Stimulated activated memory B cell treated with anti-CD40 and anti-IgM and Interleukin-4, amounts not matched to agents 10 μg/mL and 1 μg/mL and 100 μg/mL, for 72 hours (primary cell): ENCODE results near the gene ATP10A.
"Not testable (repeated sequence)": the region's sequence is repeated elsewhere in the genome, so short reads cannot be mapped to it uniquely, and the experiment has no call there.

Experiments used
- ATAC-seq: fragments of 150-1000 bp; cut with Tn5 transposase; 2 replicates; pipeline ENCODE4 v1.10.0; 2021
- H3K27ac Mint-ChIP-seq: one replicate; pipeline ENCODE4 v1.8.0; 2022; ENCODE audit warnings: mild to moderate bottlenecking, mixed read lengths
- H3K27me3 Mint-ChIP-seq: one replicate; pipeline ENCODE4 v1.8.0; 2022; ENCODE audit warnings: mixed read lengths
- H3K36me3 Mint-ChIP-seq: one replicate; pipeline ENCODE4 v1.8.0; 2022; ENCODE audit warnings: mixed read lengths
- H3K4me1 Mint-ChIP-seq: one replicate; pipeline ENCODE4 v1.8.0; 2022; ENCODE audit warnings: mixed read lengths
- H3K4me3 Mint-ChIP-seq: one replicate; pipeline ENCODE4 v1.8.0; 2022; ENCODE audit warnings: mild to moderate bottlenecking, moderate library complexity, mixed read lengths
- H3K9me3 Mint-ChIP-seq: one replicate; pipeline ENCODE4 v1.8.0; 2022; ENCODE audit warnings: mixed read lengths

The ATP10A gene

DNA sequence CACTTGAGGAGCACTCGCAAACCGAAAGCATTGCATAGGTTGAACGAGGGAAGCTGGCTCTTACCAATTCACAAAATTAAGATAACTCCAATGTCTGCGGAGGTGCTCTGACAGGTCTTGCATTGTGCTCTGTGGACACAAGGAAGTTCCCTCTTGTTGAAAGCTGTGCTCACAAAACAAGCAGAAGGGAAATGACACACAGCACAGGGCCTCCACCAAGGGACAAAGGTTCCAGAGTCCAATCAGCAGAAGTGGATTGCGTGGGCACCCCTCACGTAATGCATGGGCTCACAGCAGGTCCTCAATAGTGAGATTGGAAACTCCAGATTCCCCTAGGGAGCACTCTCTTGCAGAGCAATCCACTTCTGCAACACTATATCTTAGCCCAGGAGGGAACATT is 89.9 kb downstream of the ATP10A start:
- Mint-ChIP-seq H3K27me3 (peaks cover 4% of the 10 kb centered on the region), H3K9me3 (no peaks in the 10 kb centered on the region), H3K36me3 (no peaks in the 10 kb centered on the region), H3K4me3 (no peak overlapping the region), H3K4me1 (peaks cover 14% of the 10 kb centered on the region), H3K27ac (no peak overlapping the region)
- no peak for ATAC-seq

- Mint-ChIP-seq H3K27ac (no peak overlapping the region), H3K4me1 (peaks cover 11% of the 10 kb centered on the region), H3K36me3 (no peaks in the 10 kb centered on the region), H3K4me3 (no peak overlapping the region), H3K9me3 (no peaks in the 10 kb centered on the region), H3K27me3 (no peaks in the 10 kb centered on the region)
- ATAC-seq, result no peak
Measured at GRCh38 chr15:25772500-25772899, 90.6 kb downstream of the ATP10A start.

GRCh38 chr15:25771736-25772135 is 91.4 kb downstream of the ATP10A start:
- not testable (repeated sequence) for H3K9me3 Mint-ChIP-seq, H3K27ac Mint-ChIP-seq, H3K4me3 Mint-ChIP-seq, H3K36me3 Mint-ChIP-seq, H3K27me3 Mint-ChIP-seq, ATAC-seq
- H3K4me1 Mint-ChIP-seq, result peaks cover 11% of the 10 kb centered on the region

DNA sequence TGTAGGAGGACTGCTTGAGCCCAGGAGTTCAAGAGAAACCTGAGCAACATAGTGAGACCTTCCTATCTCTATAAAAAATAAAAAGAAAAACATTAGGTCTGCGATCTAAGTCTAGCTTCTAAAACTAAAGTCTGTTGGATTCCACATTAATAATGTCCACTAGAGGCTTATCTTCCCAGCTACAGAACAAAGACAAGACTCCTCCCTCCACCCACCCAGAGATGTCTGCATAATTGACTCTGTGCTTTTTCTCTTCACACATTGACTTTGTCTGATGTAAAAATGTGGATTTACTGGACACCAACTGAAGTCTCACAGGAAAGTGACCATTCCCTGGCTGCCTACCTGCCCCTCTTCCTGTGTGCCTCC is 91.8 kb downstream of the ATP10A start:
- H3K27me3 Mint-ChIP-seq, result peaks cover 11% of the 10 kb centered on the region
- no peak overlapping the region for H3K4me3 Mint-ChIP-seq
- H3K4me1 Mint-ChIP-seq, result peaks cover 11% of the 10 kb centered on the region
- no peaks in the 10 kb centered on the region for H3K9me3 Mint-ChIP-seq
- no peak overlapping the region for H3K27ac Mint-ChIP-seq
- H3K36me3 Mint-ChIP-seq, result no peaks in the 10 kb centered on the region
- ATAC-seq, result no peak

- Mint-ChIP-seq H3K4me3 (no peak overlapping the region), H3K27ac (no peak overlapping the region), H3K36me3 (no peaks in the 10 kb centered on the region), H3K9me3 (peaks cover 1% of the 10 kb centered on the region), H3K27me3 (peaks cover 16% of the 10 kb centered on the region), H3K4me1 (peaks cover 9% of the 10 kb centered on the region)
- no peak for ATAC-seq
Measured at GRCh38 chr15:25770618-25771337, 92.3 kb downstream of the ATP10A start.

DNA sequence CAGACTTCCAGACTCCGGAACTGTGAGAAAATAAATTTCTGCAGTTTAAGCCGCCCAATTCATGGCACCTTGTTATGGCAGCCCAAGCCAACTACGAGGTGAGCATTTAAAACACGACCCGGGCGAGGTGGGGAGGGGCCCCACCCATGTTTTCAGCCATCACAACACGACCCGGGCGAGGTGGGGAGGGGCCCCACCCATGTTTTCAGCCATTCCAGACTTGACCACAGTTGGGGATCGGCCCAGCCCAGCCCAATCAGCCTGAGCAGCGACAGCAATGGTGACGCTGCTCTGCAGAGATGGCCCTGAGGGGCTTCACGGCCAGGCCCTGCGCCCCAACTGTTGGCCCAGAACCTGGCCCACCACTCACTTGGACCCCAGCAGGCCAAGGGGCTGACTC is 93.1 kb downstream of the ATP10A start:
- no peak for ATAC-seq
- Mint-ChIP-seq H3K27ac (no peak overlapping the region), H3K36me3 (no peaks in the 10 kb centered on the region), H3K9me3 (peaks cover 3% of the 10 kb centered on the region), H3K4me3 (no peak overlapping the region), H3K4me1 (peaks cover 2% of the 10 kb centered on the region), H3K27me3 (peaks cover 21% of the 10 kb centered on the region)

GRCh38 chr15:25768271-25768670 is 94.9 kb downstream of the ATP10A start:
- no peaks in the 10 kb centered on the region for H3K4me1 Mint-ChIP-seq
- no peaks in the 10 kb centered on the region for H3K36me3 Mint-ChIP-seq
- peaks cover 3% of the 10 kb centered on the region for H3K9me3 Mint-ChIP-seq
- ATAC-seq, result no peak
- peaks cover 21% of the 10 kb centered on the region for H3K27me3 Mint-ChIP-seq
- H3K27ac Mint-ChIP-seq, result no peak overlapping the region
- H3K4me3 Mint-ChIP-seq, result no peak overlapping the region

GRCh38 chr15:25767356-25768151 is 95.6 kb downstream of the ATP10A start:
- peaks cover 3% of the 10 kb centered on the region for H3K9me3 Mint-ChIP-seq

DNA sequence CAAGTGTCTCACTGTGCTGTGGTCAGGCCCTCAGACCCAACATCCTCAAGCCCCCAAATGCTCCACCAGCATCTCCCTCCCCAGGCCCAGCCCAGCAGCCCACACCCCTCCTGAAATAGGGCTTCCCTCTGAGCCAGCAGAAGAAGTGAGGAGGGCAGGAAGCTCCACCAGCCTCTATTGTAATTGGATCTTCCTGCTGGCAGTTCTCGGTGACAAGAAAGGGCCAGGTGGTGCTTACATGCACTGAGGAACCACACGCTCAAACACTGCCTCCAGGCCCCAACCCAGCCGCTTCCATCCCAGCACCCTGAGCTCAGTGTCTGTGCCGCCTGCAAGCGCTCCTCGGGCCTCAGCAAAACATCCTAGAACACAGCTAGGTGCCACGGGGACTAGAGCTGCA is 96.7 kb downstream of the ATP10A start:
- H3K27ac Mint-ChIP-seq, result no peak overlapping the region
- H3K36me3 Mint-ChIP-seq, result no peaks in the 10 kb centered on the region
- H3K4me3 Mint-ChIP-seq, result no peak overlapping the region
- ATAC-seq, result no peak
- peaks cover 21% of the 10 kb centered on the region for H3K27me3 Mint-ChIP-seq
- H3K4me1 Mint-ChIP-seq, result no peaks in the 10 kb centered on the region
- H3K9me3 Mint-ChIP-seq, result peaks cover 3% of the 10 kb centered on the region

More at GRCh38 chr15:25767356-25768151, 95.6 kb downstream of the ATP10A start:
- Mint-ChIP-seq H3K4me3 (no peak overlapping the region), H3K27ac (no peak overlapping the region), H3K36me3 (no peaks in the 10 kb centered on the region), H3K27me3 (peaks cover 21% of the 10 kb centered on the region), H3K4me1 (no peaks in the 10 kb centered on the region)
- no peak for ATAC-seq

DNA sequence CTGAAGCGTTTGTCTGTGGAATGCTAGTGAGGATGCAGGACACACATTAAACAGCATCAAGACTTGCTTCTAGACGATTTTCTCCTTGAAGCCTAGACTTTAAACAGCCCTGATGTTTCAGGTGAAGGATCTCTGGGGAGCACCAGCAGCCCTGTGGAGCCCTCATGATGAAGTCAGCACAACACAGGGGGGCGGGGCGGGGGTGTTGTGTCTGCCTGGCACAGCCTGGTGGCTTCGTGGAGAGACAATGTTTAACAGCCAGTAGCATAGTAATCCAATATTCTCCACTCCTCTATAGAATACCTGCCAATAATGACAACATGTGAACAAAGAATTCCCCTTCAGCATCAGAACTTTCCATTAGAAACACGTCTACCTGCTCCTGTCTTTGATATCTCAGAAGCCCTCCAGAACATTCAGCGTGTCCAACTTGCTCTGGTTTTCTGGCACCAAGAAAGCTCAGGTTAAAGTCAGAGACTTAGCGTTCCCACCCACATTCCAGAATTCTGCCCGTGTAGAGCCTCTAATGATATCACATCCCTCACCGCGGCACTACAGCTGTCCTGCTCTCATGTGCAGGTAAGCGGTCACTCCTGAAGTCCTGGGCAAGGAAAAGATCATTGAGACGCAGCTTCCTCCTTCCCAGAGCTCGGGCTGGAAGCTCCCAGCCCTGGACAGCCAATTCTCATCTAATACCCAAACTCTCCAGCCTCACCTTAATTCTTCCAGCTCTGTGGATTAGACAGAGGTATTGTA is 98.0 kb downstream of the ATP10A start:
- no peak overlapping the region for H3K27ac Mint-ChIP-seq
- no peaks in the 10 kb centered on the region for H3K36me3 Mint-ChIP-seq
- H3K4me3 Mint-ChIP-seq, result no peak overlapping the region
- peaks cover 3% of the 10 kb centered on the region for H3K9me3 Mint-ChIP-seq
- H3K27me3 Mint-ChIP-seq, result peaks cover 21% of the 10 kb centered on the region
- no peaks in the 10 kb centered on the region for H3K4me1 Mint-ChIP-seq
- no peak for ATAC-seq

DNA sequence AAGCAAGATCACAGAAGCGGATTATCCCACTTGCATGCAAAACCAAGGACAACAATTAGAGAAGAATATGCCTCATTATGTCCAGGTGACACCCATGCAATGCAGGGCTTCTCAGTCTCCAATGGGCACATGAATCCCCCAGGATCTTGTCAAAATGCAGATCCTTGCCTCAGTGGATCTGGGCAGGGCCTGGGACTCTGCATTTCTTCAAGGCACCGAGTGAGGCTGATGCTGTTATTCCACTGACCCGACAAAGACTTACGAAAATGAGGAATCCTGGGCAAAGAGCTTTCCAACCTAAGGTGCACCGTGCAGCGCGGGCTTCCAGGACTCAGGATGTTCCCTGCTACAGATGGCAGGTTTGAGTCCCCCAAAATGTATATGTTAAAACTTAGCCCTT is 99.2 kb downstream of the ATP10A start:
- Mint-ChIP-seq H3K27me3 (peaks cover 24% of the 10 kb centered on the region), H3K9me3 (peaks cover 3% of the 10 kb centered on the region), H3K4me3 (no peak overlapping the region), H3K36me3 (no peaks in the 10 kb centered on the region), H3K4me1 (no peaks in the 10 kb centered on the region), H3K27ac (no peak overlapping the region)
- ATAC-seq, result no peak

DNA sequence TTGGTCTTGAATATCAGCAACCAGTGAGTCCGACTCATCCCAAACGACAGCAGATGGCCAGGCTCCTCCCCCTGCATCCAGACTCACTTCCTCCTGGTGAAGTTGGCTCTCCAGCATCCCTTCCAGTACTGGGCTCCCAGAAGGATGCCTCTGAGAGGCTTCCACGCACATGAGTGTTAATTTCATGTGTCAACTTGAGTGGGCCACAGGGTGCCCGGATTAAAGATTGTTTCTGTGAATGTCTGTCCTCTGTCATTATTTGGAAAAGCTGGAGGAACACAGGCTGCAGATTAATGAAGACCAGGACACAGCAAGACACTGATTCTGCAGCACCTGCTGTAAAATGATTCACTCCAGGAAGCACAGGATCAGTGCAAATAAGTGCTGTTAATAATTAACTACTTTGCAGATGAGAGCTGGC is 99.8 kb downstream of the ATP10A start:
- peaks cover 7% of the 10 kb centered on the region for H3K9me3 Mint-ChIP-seq
- peaks cover 29% of the 10 kb centered on the region for H3K27me3 Mint-ChIP-seq
- no peaks in the 10 kb centered on the region for H3K4me1 Mint-ChIP-seq
- no peak overlapping the region for H3K27ac Mint-ChIP-seq
- no peak for ATAC-seq
- H3K4me3 Mint-ChIP-seq, result no peak overlapping the region
- H3K36me3 Mint-ChIP-seq, result no peaks in the 10 kb centered on the region

- Mint-ChIP-seq H3K4me3 (no peak overlapping the region), H3K27ac (no peak overlapping the region), H3K27me3 (peaks cover 26% of the 10 kb centered on the region), H3K9me3 (peaks cover 7% of the 10 kb centered on the region), H3K36me3 (no peaks in the 10 kb centered on the region), H3K4me1 (no peaks in the 10 kb centered on the region)
- no peak for ATAC-seq
Measured at GRCh38 chr15:25761971-25762662, 101.0 kb downstream of the ATP10A start.

GRCh38 chr15:25759421-25759820 is 103.7 kb downstream of the ATP10A start:
- Mint-ChIP-seq H3K36me3 (no peaks in the 10 kb centered on the region), H3K27me3 (peaks cover 20% of the 10 kb centered on the region), H3K9me3 (peaks cover 4% of the 10 kb centered on the region), H3K4me1 (no peaks in the 10 kb centered on the region), H3K27ac (no peak overlapping the region), H3K4me3 (no peak overlapping the region)
- ATAC-seq, result no peak

- not testable (repeated sequence) for ATAC-seq, H3K4me1 Mint-ChIP-seq, H3K27ac Mint-ChIP-seq, H3K36me3 Mint-ChIP-seq, H3K4me3 Mint-ChIP-seq, H3K9me3 Mint-ChIP-seq
- H3K27me3 Mint-ChIP-seq, result peaks cover 20% of the 10 kb centered on the region
Measured at GRCh38 chr15:25758612-25759011, 104.5 kb downstream of the ATP10A start.
